Lung (tissue), 16 donors: Measurements from ENCODE around the gene ENAM. TPM values are rescaled to one million over a fixed set of nuclear protein-coding genes. Genes with fewer than 3 reads are reported as not detected.
A peak's percentile ranks its signal among the peaks of the same experiment; 100 is the strongest.

Experiments
- ATAC-seq: fragments of 200-7000 bp; cut with Tn5 transposase; one replicate; pipeline ENCODE4 v1.9.1; 2020; ENCODE audit warnings: moderate number of reproducible peaks; ENCODE audit not compliant: insufficient read depth, low FRiP score
- DNase-seq, 3 donors: peaks; one replicate each; pipeline ENCODE4 v3.0.0-alpha.2; 2013 to 2017
- H3K27ac ChIP-seq, 2 donors: one replicate each; pipeline ENCODE4 v1.5.1; 2013; ENCODE audit warnings: mild to moderate bottlenecking in 2 of 2, moderate library complexity in 2 of 2, control low read depth in 1 of 2, inconsistent platforms in 1 of 2, low read depth in 1 of 2, low read length in 1 of 2
- H3K27me3 ChIP-seq, 3 donors: one replicate each; pipeline ENCODE4 v1.5.1; 2013; ENCODE audit warnings: low read length in 2 of 3; ENCODE audit not compliant: control insufficient read depth in 3 of 3, insufficient read depth in 3 of 3
- H3K36me3 ChIP-seq, 4 donors: one replicate each; pipeline ENCODE4 v1.5.1; 2013; ENCODE audit warnings: low read length in 4 of 4, mild to moderate bottlenecking in 1 of 4, moderate library complexity in 1 of 4; ENCODE audit not compliant: control insufficient read depth in 4 of 4, insufficient read depth in 4 of 4
- H3K4me1 ChIP-seq, 5 donors: one replicate each; pipeline ENCODE4 v1.5.1; 2013; ENCODE audit warnings: low read length in 5 of 5, mild to moderate bottlenecking in 2 of 5, moderate library complexity in 1 of 5; ENCODE audit not compliant: control insufficient read depth in 5 of 5, insufficient read depth in 5 of 5
- H3K4me3 ChIP-seq: one replicate; pipeline ENCODE4 v1.5.1; 2013; ENCODE audit warnings: mild to moderate bottlenecking, control low read depth, moderate library complexity
- H3K9ac ChIP-seq, 2 donors: one replicate each; pipeline ENCODE4 v1.5.1; 2013; ENCODE audit warnings: low read length in 2 of 2, control low read depth in 1 of 2; ENCODE audit not compliant: insufficient read depth in 1 of 2
- H3K9me3 ChIP-seq, 4 donors: one replicate each; pipeline ENCODE4 v1.5.1; 2013; ENCODE audit warnings: low read length in 3 of 4, mild to moderate bottlenecking in 1 of 4, moderate library complexity in 1 of 4; ENCODE audit not compliant: control insufficient read depth in 4 of 4, insufficient read depth in 3 of 4
- WGBS, 2 donors: extraction: QIAGEN DNeasy Blood & Tissue Kit; methylation state at CpG; one replicate each; pipeline ENCODE4 v1.1.7; 2013; 5-methylcytosine and 5-hydroxymethylcytosine counted together
- long read RNA-seq, 5 donors: transcript quantifications; one replicate each; lab custom pipeline, GENCODE V29; 2026
- polyA plus RNA-seq, 2 donors: library from polyadenylated mRNA; stranded (reverse); fragments of 200-250 nt; gene quantifications; one replicate each; pipeline ENCODE4 v1.2.1, GENCODE V29; 2013
- total RNA-seq, 2 donors: library from RNA; depleted of rRNA in 1 of 2; stranded (reverse); fragments of >200 nt in 1 of 2; gene quantifications; one replicate each; pipeline ENCODE4 v1.2.1, GENCODE V29; 2014 to 2021
- TF ChIP-seq, protein P1 (sequence below): IDR thresholded peaks from 2 replicates; pipeline ENCODE4 v1.5.1; 2012; ENCODE audit warnings: mild to moderate bottlenecking; ENCODE audit errors: control extremely low read depth, extremely low read depth
- donor health status: control.
- donor health status: control.
- donor health status: Bipolar disorder and iron deficiency.
- donor health status: healthy.
- donor health status: DM: yes; HTN: yes; CAD: no.

Gene ENAM, protein sequence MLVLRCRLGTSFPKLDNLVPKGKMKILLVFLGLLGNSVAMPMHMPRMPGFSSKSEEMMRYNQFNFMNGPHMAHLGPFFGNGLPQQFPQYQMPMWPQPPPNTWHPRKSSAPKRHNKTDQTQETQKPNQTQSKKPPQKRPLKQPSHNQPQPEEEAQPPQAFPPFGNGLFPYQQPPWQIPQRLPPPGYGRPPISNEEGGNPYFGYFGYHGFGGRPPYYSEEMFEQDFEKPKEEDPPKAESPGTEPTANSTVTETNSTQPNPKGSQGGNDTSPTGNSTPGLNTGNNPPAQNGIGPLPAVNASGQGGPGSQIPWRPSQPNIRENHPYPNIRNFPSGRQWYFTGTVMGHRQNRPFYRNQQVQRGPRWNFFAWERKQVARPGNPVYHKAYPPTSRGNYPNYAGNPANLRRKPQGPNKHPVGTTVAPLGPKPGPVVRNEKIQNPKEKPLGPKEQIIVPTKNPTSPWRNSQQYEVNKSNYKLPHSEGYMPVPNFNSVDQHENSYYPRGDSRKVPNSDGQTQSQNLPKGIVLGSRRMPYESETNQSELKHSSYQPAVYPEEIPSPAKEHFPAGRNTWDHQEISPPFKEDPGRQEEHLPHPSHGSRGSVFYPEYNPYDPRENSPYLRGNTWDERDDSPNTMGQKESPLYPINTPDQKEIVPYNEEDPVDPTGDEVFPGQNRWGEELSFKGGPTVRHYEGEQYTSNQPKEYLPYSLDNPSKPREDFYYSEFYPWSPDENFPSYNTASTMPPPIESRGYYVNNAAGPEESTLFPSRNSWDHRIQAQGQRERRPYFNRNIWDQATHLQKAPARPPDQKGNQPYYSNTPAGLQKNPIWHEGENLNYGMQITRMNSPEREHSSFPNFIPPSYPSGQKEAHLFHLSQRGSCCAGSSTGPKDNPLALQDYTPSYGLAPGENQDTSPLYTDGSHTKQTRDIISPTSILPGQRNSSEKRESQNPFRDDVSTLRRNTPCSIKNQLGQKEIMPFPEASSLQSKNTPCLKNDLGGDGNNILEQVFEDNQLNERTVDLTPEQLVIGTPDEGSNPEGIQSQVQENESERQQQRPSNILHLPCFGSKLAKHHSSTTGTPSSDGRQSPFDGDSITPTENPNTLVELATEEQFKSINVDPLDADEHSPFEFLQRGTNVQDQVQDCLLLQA
- under 1 TPM; 0.11 to 0.28 TPM for total RNA-seq
- under 1 TPM; 0.06 TPM for polyA plus RNA-seq
- long read RNA-seq, donor 1 = 0 reads
- long read RNA-seq, donor 2 = 0 reads
- long read RNA-seq, donor 3 = 0 reads
- long read RNA-seq, donor 4 = 0 reads
- long read RNA-seq, donor 5 = 0 reads

DNA sequence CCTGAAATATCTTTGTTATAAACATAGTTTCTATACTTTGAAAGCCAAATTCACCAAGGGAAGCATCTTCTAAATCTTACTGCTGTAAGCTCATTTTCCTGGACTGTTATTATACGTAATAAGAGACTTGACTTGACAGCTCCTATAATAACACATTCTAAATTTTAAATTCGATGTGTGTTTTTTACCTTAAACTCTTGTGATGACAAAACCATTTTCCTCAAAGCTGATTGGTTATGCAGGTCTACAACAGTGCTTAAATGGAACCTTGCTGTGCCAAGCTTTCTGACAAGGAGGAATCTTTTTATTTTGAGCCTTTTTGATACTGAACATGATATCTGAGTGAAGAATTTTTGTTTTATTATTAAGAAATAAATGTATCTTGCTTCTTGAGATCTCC, at the start of gene ENAM:
Gene ENAM (plus strand): TSS at position 301 of the 400 bp plus-strand sequence. CDS start 757 bp downstream, outside the sequence.
- Histone ChIP-seq H3K4me3 (no peak within 1 kb of the TSS), H3K27me3 (no peaks in the 10 kb centered on the region), H3K36me3 (no peaks in the 10 kb centered on the region), H3K9me3 (no peaks in the 10 kb centered on the region), H3K9ac (no peak within 1 kb of the TSS), H3K4me1 (no peaks in the 10 kb centered on the region), H3K27ac (no peak within 1 kb of the TSS)
- DNase-seq (no peak), ATAC-seq (no peak)
- WGBS, 2 donors = 87 to 92% methylated on average over 2 of the region's 2 CpGs
- TF ChIP-seq, protein P1, sequence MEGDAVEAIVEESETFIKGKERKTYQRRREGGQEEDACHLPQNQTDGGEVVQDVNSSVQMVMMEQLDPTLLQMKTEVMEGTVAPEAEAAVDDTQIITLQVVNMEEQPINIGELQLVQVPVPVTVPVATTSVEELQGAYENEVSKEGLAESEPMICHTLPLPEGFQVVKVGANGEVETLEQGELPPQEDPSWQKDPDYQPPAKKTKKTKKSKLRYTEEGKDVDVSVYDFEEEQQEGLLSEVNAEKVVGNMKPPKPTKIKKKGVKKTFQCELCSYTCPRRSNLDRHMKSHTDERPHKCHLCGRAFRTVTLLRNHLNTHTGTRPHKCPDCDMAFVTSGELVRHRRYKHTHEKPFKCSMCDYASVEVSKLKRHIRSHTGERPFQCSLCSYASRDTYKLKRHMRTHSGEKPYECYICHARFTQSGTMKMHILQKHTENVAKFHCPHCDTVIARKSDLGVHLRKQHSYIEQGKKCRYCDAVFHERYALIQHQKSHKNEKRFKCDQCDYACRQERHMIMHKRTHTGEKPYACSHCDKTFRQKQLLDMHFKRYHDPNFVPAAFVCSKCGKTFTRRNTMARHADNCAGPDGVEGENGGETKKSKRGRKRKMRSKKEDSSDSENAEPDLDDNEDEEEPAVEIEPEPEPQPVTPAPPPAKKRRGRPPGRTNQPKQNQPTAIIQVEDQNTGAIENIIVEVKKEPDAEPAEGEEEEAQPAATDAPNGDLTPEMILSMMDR = no peak

DNA sequence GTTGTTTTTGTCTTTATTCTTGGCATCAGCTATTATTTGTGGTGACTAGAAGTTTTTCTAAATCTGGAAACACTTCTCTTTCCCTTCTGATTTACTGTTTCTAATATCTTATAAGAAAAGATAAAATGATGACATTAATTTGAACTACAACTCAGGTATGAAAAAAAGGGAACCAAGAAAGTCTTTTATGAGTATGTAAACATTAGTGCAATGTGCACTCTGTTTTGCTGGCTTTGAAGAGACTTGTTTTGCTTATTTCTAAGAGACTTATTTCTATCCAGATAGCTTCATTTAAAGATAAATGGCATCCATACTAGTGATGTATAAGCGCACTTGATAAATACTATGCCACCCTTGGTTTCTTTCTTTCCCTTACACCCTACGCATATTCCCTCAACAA, 46.6 kb upstream of the ENAM start:
- H3K4me3 ChIP-seq = no peak overlapping the region
- peaks cover 0 to 2% (median 0%) of the 10 kb centered on the region in 4 donors for H3K9me3 ChIP-seq
- TF ChIP-seq, protein P1 = no peak
- no peaks in the 10 kb centered on the region for H3K27me3 ChIP-seq
- H3K9ac ChIP-seq = no peak overlapping the region
- H3K27ac ChIP-seq = no peak overlapping the region
- no peaks in the 10 kb centered on the region for H3K36me3 ChIP-seq
- 75 to 95% methylated on average over 2 of the region's 2 CpGs for WGBS, 2 donors
- no peak for DNase-seq
- no peaks in the 10 kb centered on the region for H3K4me1 ChIP-seq
- no peak for ATAC-seq

DNA sequence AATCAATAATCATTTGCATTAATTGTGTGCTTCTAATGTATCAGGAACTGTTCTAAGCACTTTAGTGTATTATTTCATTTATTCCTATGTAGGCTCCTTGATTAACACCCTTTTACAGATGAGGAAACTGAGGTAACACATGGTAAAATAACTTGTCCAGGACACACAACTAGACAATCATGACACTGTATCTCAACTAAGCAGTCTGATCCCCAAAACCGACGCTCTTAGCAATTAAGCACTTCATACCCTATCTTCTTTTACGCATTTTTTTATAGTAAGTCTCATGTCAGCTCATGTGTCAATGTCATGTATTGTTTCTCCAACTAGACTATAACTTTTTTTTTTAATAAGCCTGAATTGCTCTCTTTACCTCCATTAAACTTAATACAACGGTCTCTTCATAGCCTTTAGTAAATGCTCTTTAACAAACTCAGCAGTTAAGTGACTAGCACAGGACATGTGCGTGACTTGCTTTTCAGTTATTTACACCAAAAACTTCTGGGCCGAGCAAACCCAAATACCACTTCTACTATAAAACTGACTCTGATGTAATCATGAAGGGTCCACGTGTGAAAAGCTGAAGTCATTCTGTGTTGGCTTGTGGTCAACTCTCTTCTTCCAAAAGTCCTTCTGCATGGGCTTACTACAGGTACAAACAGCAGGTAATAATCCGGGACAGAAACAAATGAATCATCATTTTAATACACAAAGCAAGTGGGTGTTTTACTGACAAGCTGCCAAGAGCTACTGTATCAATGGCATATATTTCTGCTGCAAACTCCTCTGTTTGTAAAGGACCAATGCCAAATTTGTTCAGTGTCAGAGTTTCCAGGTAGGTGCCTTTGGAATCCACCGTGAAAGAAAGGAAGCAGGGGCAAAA, 44.4 kb upstream of the ENAM start:
- Histone ChIP-seq H3K27me3 (no peaks in the 10 kb centered on the region), H3K9ac (no peak overlapping the region), H3K4me3 (no peak overlapping the region), H3K9me3 (no peaks in the 10 kb centered on the region), H3K4me1 (no peaks in the 10 kb centered on the region), H3K36me3 (no peaks in the 10 kb centered on the region), H3K27ac (no peak overlapping the region)
- DNase-seq = peak; percentile 20 to 65 (median 53)
- WGBS, 2 donors = 59 to 71% methylated on average over 9 of the region's 9 CpGs
- no peak for ATAC-seq
- TF ChIP-seq, protein P1 = no peak
